Activated gamma-delta T cell treated with anti-CD3 and anti-CD28 coated beads, Interleukin-2, amount 50 U/mL, for 16 hours (primary cell): ENCODE data around the gene PRCD.

ENCODE experiments used
- DNase-seq: peaks from one replicate; pipeline ENCODE4 v3.0.0-alpha.2; 2020; ENCODE audit warnings: low read depth

The PRCD gene

GRCh38 chr17:76570877-76571471, 31.1 kb downstream of the PRCD start:
- DNase-seq: no peak

GRCh38 chr17:76572201-76572910, 32.5 kb downstream of the PRCD start:
- DNase-seq: no peak

- DNase-seq: no peak
Measured at GRCh38 chr17:76573096-76573495, 33.3 kb downstream of the PRCD start.

- DNase-seq: no peak
Measured at GRCh38 chr17:76574166-76574565, 34.3 kb downstream of the PRCD start.

GRCh38 chr17:76575570-76575969, 35.7 kb downstream of the PRCD start:
- no peak for DNase-seq

GRCh38 chr17:76576189-76576588, 36.3 kb downstream of the PRCD start:
- DNase-seq: no peak

GRCh38 chr17:76577876-76578275, 38.0 kb downstream of the PRCD start:
- no peak for DNase-seq

- no peak for DNase-seq
Measured at GRCh38 chr17:76578376-76578775, 38.5 kb downstream of the PRCD start.

GRCh38 chr17:76579281-76579680, 39.4 kb downstream of the PRCD start:
- no peak for DNase-seq

- no peak for DNase-seq
Measured at GRCh38 chr17:76581515-76581914, 41.7 kb downstream of the PRCD start.

GRCh38 chr17:76582660-76583059, 42.8 kb downstream of the PRCD start:
- DNase-seq: no peak

- DNase-seq: no peak
Measured at GRCh38 chr17:76584427-76585032, 44.7 kb downstream of the PRCD start.

GRCh38 chr17:76585033-76585648, 45.3 kb downstream of the PRCD start:
- DNase-seq: no peak

GRCh38 chr17:76585649-76586593, 46.1 kb downstream of the PRCD start, which contains the start of gene ST6GALNAC2:
Gene ST6GALNAC2 (minus strand): TSS chr17:76585860. CDS start chr17:76585808, 52 bp downstream.
- peak; percentile 17 for DNase-seq

GRCh38 chr17:76586741-76587487, 47.1 kb downstream of the PRCD start:
- DNase-seq: no peak

- DNase-seq: no peak
Measured at GRCh38 chr17:76588182-76588581, 48.3 kb downstream of the PRCD start.

- DNase-seq: no peak
Measured at GRCh38 chr17:76593384-76593826, 53.6 kb downstream of the PRCD start.

- no peak for DNase-seq
Measured at GRCh38 chr17:76593959-76594358, 54.1 kb downstream of the PRCD start.

GRCh38 chr17:76594690-76595089, 54.8 kb downstream of the PRCD start:
- no peak for DNase-seq
